NOMO-1 treated with DMSO at 0.1 percent for 48 hours (cell line): ENCODE results near the gene TAF5L.
A peak's percentile ranks its signal among the peaks of the same experiment; 100 is the strongest.

Experiments used
- DNase-seq: peaks from one replicate; lab custom pipeline; 2025; ENCODE audit not compliant: unreplicated experiment; lab: John Stamatoyannopoulos, UW

TAF5L gene

DNA sequence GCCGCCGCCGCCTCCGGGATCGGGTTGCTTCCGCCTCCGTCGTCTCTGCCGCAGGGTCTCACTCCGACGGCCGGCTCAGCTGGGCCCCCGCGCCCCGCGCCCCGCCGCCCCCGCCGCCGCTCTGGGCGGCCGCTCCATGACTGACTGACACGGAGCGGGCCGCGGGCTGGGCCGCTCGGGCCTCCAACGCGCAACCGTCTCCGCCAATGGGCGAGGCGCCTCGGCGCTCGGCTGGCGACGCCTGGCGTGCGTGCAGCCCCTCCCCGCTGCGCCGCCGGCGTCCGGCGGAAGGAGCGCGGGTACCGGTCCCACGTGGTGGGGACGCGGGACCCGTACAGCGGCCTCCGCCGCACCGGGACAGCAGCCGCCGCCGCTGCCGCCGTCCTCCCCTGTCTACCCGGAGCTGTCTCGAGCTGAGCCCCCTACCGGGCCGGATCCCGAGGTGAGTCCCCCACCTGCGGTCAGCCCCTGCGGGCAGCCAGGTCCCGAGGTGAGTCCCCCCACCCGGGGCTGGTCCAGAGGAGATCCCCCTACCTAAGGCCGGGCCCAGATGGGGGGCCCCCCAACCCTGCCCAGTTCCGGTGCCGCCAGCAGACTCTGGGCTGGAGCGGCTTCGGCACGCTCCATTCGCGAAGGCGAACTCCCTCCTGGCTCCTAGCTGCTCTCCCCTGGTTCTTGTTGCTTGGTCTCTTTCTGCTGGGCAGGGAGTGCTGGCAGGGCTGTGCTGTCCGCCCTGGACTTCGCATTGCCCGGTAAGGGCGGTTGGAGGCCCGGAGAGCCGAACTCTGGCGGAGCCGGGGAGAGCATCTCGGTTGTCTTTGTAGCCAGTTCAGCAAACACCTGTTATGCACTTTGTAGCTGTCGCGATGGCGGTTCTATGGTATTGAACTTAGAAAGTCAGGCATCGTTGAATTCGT lies at the start of gene TAF5L, which contains the start of gene URB2:
Gene TAF5L, minus strand, starts transcription at position 208 of the 917 bp plus-strand sequence. CDS start 11,640 bp downstream, outside the sequence.
Gene URB2, plus strand, starts transcription at position 333 of the 917 bp plus-strand sequence. CDS start 1,387 bp downstream, outside the sequence.
- DNase-seq: peak; percentile 84

DNA sequence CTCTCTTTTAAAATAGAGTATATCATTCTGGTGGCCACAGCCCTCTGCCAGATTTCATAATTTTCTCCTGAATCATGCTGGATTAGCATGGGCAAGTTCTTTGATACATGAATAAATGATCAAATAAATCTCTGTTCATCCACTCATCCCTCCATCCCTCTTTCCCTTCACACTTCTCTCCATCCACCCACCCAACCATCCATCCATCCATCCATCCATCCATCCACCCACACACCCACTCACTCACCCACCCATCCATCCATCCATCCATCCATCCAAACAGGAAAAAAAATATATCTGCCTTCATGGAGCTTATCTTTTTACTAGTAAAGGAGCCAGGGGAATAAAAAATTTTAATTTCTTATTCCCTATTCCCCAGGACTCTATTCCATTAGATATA lies 49.5 kb upstream of the TAF5L start:
- no peak for DNase-seq

DNA sequence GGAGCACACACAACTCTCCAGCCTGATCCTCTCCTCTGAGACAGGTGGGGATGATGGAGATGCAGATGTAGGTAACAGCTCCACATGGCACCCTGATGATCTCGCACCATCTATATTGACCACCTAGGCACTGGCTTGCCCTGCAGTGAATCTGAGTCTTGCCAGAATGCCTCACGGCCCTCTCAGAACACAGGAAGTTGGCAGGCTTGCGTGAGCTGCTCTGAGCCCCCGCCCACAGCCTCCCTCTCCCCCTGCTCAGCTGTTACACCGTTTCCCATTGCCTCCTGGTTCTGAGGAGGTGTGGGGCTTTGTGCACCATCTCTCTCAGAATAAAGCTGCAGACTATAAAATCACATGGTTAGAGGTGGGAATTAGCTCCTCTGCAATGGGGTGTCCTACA lies 48.1 kb upstream of the TAF5L start:
- DNase-seq: no peak

DNA sequence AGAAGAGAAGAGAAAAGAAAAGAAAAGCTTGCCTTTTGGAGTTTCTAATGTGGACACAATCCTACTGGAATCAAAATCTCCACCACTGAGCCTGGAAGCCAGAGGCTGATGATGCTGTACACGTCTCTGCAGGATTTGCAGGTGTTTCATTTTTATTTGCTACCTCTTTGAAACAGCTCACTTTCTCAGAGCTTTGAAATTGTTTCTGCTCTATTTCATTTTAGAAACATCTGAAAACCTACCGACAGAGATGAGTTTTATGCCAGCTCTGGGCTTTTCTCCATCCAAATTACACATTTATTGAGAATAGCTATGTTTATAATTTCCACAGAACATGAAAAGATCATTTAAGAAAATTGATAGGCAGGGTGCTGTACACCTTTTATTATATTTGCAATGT lies 46.3 kb upstream of the TAF5L start:
- no peak for DNase-seq

DNA sequence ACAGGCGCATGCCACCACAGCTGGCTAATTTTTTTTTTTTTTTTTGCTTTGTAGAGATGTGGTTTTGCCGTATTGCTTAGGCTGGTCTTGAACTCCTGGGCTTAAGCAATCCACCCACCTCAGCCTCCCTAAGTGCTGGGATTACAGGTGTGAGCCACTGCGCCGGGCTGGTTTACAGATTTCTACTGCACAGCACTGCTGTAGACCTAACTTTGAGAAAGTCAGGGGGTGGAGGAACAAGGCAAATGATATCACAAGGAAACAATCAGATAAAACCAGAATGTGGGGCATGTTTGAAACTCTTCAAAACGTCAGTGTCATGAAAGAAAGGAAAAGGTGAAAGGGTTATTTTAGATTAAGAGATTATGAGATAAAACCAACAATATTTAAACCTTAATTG lies 45.4 kb upstream of the TAF5L start:
- DNase-seq: no peak

DNA sequence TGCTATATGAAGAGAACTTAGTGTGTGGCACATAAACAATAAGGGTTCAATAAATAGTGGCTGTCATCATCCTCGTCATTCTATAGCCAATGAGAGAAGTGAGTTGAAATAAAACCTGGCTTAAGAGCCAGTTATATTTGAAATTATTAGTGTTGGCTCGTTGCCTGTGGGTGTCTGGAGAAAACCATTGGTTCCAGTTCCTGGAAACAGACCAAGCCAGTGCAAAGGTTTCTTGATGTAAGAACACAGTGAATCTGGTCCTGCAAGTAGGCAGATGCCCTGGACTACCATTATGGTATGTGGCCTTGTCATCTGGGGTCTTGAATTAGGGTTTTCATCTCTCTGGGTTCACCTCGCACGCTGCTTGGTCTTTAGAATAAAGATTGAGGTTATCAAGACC lies 43.4 kb upstream of the TAF5L start:
- no peak for DNase-seq

DNA sequence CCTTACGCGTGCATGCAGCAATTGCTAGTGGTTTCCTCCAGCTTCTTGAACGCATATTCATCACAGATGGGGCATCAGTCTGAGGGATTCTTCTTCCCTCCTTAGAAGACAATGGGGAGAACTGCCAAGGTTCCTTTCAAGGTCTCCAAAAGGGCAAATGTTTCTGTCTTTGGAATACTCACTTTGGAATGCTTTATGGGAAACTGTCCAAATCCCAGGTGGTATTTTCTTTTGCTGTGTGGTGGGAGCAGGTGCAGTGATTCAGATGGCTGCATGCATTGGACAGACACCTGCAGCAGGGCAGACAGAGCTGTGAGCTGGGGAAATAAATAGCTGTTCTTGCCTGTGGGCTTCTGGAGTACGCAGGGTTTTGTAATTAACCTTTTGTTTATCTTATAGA lies 40.7 kb upstream of the TAF5L start:
- no peak for DNase-seq

DNA sequence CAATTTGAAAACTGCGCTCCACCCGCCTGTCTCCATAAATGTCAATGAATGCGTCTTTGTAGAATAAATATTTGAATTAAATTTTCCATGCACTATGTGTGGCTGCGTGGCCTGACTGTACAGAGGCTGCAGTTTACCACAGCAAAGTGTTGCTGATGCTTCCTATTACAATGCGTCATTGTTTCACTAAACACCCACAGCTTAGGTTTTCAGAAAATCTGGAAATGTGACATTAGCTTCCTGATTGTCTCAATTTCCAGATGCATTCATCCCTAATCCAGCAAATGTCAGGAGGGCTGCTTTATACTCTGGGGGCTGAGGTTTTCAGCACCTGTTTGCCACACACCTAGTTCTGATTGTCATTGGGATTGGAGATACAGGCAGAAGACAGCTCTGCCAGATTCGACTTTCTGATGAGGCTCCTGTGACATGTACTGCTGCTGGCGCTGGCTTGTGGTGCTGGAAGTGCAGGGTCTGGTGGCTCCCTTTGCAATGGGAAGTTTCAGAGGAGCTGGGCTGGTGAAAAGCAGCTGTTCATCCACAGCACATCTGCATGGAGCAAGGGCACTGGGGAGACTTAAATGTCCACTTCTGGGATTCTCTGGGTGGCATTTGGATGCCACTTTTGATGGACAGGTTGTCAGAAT lies 40.1 kb upstream of the TAF5L start:
- DNase-seq: no peak

DNA sequence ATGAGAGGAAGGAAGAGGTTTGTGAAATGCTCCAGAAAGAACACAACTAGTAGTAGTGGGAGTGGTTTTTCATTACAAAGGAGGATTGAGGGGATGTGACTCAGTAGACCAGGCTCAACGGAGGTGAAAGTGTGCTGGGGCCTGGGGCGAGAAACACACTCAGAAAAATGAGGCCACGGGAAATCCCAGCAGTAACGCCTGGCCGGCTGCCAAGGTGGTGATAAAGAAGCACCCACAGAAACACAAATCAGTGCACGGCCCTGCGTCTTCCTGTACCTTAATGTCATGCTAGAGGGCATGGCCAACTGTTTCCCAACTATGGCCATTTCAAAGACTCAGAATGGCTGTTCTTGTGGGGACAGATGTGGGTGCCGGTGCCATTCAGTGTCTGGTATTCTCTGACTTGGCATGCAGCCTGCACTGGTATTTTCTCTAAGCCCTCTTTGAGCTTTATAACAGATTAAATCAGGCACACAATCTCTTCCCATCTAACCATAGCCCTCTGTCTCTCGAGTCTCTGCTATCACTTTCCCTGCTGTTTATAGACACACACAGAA lies 38.3 kb upstream of the TAF5L start:
- no peak for DNase-seq

DNA sequence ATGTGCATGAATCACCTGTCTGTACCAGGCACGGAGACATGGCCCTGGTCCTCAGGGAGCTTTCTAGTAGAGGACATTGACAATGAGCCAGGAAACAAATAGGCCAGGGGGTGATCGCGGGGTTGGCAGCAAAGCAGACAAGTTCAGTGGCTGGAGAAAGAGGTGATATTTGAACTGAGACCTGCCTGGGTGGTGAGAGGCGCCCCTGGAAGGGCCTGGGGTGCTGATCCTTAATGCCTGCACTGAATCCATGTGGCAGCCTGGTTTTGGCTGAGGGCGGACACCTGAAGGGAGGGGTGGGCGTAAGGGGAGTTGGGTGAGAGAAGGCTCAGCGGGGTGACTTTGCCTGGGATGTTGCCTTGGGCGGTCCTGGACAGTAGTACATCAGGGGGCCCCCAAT lies 36.0 kb upstream of the TAF5L start:
- DNase-seq: no peak

DNA sequence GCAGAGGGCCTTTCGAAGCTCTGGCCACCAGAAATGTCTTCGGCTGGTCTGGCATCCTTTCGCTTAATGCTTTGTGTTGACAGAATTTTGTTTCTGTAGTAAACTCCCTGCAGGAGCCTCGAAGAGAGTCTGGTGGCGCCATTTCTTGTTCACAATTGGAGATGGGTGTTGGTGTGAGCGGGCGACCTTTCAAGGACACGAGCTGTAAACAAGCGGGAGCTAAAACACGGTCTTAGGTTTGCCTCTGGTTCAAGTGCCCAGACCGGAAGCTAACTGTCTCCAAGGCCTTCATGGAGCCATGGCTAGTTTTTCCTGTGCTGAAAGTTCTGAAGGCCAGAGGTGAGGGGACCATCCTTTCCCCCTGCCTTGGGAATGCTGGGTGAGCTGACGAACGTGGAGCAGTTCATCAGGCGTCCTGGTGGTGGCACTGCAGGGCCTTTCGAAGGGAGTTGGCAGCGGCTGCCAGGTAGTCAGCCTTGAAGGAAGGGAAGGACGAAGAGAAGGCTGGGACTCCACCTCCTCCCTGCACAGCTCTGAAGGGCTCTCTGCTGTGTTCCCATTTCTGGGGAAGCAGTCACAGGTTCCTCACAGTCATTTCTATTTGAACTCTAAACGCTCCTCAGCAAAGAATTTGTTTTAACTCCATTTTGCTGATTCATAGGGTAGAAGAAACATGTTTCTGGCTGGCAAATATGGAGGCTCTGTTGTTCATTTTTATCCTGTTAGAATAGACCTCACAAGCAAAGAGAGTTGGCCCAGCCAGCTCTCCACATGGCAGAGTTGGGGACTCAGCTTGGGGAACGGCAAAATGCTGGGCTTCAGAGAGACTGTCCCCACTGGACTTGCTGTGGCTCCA lies 35.3 kb upstream of the TAF5L start:
- DNase-seq: peak; percentile 25

DNA sequence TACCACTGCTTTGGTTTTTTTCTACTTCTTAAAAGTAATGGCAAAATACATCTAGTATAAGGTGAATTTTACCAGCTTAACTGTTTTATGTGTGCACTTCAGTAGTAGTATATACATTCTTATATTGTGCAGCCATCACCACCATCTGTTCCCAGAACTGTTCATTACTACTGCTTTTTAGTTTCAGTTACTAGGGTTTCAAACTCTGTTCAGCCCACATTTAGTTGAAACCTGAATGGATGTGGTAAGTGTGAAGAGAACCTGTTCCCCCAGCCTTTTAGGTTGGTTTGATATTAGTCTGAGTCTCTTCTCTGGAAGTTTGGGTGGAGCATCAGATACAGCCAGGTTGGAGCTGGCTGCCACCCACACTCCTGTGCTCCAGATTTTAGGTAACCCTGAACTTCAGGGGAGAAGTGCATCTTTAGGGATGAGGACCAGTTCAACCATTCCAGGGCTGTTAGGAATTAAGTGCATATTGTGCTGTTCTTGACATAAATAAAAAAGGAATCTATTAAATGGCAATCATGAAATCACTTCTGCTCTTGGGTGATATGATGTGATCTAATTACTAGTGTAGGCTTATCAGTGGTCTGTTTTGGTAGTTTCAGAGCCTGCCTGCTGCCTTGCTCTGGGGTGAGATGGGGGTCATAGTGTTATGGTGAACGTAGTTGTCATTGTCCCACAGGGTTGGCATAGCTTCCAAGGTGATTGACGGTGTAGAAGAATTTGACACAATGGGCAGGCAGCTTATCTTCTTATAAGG lies 32.3 kb upstream of the TAF5L start:
- DNase-seq: no peak

DNA sequence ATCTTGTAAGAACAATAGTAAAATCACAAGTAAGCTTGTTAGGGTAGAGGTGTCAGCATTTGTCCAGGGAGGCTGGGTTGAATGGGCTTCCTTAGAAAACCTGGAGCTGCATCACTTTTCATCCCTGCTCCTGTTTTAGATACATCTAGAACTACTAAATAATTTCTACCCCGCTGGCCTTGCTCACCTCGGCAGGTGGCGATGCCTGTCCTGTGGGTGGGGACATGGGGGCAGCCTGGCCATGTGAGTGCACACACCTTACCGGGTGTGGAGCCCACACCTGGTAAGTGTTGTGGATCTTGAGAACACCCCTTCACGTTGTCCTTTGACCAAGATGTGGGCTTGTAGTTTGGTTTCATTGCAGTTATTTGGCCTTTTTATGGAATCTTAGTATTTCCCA lies 29.9 kb upstream of the TAF5L start:
- DNase-seq: no peak

DNA sequence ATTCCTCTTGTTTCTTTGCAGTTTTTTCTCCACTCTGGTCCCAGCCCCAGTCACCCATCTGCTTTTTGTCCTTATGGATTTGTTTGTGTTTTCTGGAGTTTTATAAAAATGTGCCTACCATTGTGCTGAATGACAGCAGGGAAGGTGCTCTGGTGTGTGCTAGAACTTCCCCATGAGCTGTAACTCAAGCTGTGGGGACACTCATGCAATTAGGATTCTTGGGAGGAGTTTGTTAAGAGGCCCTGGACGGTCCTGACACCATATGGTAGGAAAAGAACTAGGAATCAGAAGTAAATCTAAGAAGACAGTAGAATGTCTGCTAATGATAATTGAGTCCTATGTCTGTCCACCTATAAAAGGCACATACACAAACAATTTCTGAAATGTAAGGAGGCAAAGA lies 27.5 kb upstream of the TAF5L start:
- DNase-seq: no peak

DNA sequence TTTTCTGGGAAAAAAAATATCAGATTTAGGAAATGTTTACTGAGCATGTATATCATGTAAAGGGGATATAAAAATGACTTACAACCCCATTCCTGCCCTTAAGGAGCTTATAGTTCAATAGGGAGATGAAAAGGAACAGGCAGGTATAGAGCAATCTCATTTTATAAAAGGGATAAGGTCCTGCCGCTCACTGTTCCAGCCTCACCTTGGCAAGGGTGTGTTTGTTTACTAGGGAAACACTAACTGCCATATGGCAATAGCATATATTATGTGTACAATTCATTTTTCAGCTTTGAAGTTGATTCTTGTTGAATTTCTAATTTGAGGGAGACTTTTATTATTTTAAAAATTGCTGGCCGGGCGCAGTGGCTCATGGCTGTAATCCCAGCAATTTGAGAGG lies 25.6 kb upstream of the TAF5L start:
- no peak for DNase-seq

DNA sequence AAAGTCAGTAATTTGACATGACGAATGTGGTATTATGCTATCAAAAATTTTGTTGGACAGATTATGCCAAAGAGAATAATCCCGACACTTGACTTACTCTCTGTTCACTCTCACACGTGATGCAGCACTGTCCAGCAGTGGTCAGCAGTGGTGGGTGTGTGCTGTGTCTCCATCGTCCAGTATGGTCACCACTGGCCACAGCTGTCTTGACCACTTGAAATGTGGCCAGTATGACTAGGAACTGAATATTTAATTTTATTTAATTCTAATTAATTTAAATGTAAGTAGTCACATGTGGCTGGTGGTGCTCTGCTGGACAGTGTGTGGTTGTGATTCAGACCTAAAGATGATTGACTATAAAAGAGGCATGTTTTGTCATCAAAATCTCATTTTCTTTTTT lies 24.1 kb upstream of the TAF5L start:
- DNase-seq: no peak

DNA sequence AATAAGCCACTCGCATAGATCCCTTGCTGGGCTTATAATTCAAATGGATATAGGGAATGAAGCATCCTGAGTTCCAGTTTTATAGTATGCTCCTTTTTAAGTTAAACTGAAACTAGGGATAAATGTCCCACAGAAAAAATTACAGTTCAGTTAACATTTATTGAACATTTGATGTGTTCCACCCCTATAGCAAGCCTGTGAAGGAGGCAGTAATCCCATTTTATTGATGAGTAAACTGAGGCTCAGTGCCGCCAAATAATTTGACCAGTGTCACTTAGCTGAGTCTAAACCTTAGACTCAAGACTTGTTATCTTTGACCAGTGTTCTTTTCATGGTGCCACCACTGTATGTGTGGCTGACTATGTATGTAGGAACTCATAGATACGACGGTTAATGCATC lies 22.5 kb upstream of the TAF5L start:
- DNase-seq: no peak

DNA sequence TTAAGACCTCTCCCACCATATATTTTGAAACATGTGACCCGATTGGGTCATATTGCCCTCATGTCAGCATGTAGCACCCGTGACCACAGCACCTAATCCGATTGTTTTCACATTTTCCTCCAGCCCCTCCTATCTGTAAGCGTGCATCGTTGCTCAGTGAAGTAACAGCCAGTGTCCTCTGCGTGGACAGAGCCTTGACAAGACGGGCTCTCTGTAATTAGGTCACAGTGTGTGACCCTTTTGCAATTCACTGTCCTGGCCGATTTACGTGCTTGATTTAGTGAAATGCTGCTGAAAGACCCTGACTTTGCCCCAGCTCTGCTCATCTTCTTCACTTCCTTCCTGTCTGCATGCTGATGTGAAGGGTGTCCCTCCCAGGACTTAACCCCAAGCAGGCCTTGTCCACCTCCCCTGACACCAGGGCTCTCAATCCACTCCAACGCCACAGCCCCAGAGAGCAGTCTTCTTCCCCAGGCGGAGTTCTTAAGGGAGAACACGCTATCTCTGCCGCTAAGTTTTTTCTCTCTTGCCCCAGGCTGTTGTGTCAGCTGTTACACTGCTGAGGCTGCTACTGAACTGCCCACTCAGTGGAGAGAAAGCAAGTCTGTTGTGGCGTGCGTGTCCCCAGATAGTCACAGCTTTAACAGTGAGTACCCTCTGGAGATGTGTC lies 19.5 kb upstream of the TAF5L start:
- DNase-seq: no peak

DNA sequence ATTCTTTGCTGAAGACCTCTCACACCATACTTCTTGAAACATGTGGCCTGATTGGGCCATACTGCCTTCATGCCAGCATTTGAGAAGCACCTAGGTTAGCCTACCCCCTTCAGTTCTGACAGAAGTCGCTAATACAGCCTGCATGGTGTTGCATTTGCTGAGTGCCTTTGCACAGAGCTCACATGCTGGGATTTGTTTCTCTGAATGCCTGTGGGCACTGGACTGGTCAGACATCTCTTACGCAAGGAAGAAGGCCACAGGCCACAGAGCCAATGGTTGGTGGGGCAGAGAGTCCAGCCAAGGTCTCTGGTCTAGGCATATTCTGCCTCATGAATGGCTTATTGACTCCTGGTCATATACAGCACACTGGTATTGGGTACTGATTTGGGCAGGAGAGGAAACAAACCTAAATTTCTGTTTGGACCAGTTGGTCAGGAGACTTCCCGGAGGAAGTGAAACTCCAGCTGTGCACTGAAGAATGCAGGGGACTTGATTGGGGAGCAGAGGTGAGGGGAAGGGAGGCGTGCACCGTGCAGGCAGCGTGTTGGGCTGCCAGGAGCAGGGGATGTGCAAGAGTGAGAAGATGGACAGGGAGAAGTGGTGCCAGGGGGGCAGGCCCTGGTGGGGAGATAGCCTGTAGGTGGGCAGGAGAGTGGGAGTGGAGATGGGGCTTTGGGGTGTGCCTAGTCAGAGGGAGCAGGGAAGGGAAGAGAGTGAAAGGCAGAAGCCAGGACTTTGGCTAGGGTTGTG lies 18.2 kb upstream of the TAF5L start:
- DNase-seq: peak; percentile 69
